Measurements from ENCODE around the gene CREB3L4.
"Not testable (repeated sequence)": the region's sequence is repeated elsewhere in the genome, so short reads cannot be mapped to it uniquely, and the experiment has no call there.

CREB3L4 gene

DNA sequence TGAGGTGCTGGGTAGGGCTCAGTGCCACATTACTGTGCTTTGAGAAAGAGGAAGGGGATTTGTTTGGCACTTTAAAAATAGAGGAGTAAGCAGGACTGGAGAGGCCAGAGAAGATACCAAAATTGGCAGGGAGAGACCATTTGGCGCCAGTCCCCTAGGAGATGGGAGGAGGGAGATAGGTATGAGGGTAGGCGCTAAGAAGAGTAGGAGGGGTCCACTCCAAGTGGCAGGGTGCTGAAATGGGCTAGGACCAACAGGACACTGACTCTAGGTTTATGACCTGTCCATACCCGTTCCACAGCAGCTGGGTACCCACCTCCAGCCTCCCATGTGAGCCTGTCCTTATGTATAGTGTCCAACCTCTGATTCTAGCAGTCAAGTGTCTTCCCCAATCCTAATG is 8.2 kb upstream of the CREB3L4 start:
- DNase-seq = no peak

DNA sequence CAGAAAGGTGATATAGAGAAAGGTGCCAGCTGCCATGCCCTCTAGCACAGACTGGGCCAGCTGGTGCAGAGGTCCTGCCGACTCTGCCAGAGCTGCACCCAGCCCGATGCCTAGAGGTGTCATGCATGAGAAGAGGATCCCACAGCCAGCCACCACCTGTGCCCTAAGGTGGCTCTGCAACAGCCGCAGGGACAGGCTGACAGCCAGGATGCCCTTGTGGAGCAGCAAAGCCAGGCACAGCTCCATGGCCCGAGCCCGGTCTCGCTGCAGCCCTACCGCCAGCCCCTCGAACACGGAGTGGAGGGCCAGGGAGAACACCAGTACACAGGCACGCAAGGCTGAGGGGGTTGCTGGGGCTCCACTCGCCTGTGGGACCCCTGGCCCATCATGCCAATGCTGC is 7.5 kb upstream of the CREB3L4 start:
- DNase-seq = no peak

DNA sequence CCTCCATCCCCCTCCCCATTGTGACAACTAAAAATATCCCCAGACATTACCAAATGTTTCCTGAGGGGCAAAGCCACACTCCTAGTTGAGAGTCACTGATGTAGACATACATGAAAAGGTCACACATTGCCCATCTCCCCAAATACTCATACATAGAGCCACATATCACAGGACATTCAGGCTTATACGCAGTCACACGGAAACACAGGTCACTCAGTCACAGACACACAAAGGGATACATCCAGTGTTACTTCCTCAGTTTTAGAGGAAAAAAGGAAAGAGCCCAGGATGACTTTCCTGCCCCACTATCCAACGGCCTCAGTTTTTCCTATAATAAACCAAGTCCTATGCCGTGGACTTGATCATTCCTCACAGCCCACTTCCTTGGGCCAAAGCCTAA is 6.3 kb upstream of the CREB3L4 start:
- DNase-seq = no peak

DNA sequence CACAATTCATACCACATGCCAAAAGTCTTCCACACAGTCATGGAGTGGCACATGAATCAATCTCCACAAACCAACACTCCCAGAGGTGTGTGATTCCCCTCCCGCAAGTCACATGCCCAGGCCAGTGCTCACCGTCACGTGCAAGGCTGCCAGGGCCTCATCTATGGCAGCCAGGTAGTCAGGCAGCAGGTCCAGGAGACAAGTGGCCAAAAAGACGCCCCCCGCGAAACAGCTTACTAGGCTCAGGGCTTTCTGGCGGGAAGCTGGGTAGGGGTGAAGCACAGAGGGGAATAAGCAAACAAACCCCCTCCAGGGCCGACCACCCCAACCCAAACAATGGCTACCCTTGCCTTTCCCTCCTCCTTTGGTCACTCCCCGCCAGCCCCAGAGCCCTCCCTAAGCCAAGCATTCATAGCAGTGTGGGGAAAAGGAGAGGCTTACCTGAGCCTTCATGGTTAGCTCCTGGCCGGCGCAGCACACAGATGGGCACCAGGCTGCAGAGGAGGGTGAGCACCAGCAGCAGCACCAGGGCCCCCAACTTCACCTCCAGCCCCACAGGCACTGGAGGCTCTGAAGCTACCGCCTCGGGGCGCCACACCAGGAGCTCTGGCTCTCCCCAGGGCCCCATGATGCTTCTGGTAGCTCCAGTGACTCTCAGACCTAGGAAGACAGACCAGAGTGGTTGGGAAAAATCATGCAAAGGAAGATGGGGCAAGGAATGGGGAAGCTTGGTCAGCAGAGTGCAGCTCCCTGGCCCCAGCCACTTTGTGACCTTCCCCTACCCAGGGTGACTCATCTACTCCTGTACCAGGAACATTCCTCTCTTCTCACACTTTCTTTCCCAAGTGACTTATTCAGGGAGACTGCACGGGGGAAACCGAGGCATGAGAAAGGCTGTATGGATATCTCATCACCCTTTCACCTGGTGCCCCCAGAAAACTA is 5.3 kb upstream of the CREB3L4 start:
- no peak for DNase-seq

DNA sequence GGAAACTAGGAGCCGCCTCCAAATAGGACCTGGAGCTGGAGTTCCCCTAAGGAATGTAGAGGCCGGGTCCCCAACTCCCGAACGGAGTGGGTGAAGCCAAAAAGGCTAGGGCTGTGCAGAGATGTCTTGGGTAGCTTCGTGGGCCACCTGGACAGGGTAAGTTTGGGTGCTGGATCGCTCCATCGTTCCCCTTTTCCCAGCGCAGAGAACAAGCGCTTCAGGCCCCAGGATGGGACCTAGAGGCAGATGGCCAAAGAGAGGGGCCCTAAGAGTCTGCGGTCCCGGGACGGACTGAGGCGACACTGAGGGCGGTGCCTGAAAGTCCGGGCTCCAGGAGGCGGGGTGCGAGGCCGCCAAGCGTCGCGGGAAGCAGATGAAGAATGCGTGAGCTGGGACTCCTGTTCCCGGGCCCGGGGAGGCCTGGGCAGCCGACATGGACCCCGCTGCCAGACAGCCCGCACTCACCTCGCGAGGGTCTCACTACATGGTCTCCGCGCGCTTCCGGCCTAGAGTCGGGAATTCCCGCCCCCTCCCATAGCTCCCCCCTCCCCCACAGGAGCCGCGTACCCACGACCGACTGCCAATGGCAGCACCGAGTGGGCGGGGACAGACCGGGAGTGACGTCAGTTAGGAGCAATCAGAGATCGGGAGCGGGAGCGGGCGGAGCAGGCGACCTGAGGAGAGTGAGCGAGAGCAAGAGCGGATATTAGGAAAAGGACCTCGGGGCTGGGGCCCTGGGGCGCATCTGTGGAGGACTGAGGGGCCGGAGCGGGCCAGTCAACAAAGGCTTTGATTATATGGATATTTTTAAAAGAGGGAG is 4.5 kb upstream of the CREB3L4 start, which contains the start of gene SLC39A1:
Gene SLC39A1 (minus strand): TSS at position 508 of the 820 bp plus-strand sequence. CDS start 822 bp downstream, outside the sequence.
- DNase-seq = peak; percentile 95

DNA sequence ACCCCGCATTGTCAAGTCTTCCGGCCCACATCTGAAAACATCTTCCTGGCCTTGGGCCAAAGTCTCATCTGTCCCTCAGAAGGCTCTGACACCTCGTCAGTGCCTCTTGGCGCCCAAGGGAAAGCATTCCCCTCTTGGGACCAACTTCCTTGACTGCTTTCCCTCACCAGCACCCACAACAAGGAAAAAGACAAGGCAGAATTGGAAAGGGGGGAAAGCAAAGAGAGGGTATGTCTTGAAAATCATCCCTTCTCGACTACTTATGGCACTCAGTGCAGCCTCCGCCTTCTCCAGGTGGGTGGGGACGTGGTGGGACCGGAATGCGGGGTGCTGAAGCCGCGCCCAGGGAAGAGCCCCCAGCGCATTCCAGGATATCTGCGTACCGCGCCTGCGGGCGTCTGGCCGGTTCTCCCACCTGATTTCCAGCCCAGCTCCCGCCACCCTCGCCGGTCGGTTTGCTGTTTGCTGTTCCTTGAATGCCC is 3.8 kb upstream of the CREB3L4 start:
- peak; percentile 11 for DNase-seq

DNA sequence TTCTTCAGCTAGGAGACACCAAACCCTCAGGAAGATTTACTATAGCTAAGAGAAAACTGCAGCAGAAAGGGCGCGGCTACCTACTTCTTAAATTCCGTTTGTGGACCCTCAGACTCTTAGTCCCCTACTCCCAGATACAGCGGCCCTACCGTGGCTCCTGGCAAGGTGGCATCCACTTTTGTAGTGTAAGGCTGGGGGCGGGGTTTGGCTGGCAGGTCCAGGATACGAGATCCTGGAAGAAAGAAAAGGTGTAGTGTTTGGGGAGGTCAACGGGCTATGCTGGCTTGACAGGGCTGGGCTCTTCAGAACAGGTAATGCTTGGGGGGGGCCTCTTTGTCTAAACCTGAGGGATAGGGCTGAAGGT is 280 bp downstream of the CREB3L4 start:
- DNase-seq = peak; percentile 40

DNA sequence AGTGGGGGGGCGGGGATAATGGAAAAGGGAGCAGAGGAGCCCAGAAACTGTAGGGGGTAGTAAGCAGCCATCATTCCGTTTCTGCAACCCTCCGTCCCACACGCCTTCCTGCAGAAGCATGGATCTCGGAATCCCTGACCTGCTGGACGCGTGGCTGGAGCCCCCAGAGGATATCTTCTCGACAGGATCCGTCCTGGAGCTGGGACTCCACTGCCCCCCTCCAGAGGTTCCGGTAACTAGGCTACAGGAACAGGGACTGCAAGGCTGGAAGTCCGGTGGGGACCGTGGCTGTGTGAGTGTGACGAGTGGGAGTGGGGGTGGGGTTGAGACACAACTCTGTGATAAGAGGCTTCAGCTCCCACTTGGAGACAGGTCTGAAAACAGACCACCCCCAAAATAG is 706 bp downstream of the CREB3L4 start:
- DNase-seq = no peak

DNA sequence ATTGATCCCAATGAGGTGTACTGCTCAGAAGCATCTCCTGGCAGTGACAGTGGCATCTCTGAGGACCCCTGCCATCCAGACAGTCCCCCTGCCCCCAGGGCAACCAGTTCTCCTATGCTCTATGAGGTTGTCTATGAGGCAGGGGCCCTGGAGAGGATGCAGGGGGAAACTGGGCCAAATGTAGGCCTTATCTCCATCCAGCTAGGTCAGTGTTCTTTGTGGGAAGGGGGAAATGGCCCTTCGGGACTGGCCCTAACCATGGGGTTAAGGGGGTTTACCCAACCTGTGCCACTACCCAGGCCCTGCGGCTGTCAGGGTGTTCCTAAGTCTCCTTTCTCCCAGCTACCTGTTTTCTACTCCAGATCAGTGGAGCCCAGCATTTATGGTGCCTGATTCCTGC is 1.3 kb downstream of the CREB3L4 start:
- no peak for DNase-seq

DNA sequence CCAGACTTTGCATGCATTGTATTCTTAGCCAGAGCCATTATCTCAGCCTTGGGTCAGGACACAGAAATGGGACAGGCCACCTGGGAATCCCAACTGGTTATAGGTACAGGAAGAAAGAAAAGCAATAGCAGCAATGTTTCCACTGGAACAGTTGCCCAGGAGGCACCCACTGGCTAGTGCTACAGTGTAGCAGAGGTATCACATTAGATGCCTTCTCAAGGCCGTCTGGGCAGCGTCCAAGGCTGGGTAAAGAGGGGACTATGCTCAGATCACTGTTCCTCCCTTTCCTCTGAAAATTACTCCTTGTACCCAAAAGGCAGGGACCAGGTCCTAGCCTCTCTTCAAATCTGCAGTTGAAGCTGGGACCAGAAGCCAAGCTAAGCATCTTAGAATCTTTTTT is 2.6 kb downstream of the CREB3L4 start:
- DNase-seq = no peak

DNA sequence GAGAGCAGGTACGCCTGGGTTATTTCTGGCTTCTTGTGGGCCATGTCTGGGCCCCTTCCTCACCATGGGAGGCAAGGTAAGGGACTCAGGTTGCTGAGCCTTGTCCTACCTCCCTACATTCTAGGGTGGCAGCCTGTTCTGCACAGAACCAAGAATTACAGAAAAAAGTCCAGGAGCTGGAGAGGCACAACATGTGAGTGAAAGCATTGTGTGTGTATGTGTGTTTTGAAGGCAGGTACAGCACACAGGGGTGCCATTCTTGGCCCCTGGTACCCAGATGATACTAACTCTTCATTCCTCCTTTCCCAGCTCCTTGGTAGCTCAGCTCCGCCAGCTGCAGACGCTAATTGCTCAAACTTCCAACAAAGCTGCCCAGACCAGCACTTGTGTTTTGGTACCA is 5.4 kb downstream of the CREB3L4 start:
- no peak for DNase-seq

DNA sequence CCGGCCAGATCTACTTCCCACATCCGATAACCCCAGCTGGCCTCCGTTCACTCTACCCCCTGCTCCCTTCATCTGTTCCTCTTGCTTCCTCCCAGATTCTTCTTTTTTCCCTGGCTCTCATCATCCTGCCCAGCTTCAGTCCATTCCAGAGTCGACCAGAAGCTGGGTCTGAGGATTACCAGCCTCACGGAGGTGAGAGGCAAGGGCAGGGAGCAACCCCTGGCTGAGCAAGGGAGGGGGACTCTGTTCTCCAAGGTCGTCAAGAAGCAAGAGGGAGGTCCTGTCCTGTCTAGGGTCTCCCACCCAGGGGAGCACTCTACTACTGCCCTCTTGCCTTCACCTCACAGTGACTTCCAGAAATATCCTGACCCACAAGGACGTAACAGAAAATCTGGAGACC is 5.8 kb downstream of the CREB3L4 start:
- DNase-seq = no peak

DNA sequence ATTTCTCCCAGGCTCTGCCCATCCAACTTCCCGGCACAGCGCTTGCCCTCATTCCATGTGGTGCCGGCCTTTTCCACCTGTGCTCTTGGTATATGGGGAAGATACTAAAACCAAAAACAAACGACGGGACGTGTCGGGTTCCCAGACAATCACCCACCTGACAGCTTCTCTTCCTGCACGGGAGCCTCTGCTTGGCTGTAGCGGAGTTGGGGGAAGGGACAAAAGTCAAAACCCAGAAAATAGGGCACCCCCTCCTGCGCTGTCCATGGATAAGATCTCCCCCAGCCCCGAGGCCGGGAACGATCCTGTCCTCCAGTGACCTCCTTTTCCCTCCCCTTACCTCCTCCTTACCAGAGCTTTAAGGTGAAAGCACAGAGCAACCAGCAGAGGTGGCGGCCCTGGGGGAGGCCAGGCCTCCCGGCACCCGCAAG is 9.1 kb downstream of the CREB3L4 start:
- no peak for DNase-seq

DNA sequence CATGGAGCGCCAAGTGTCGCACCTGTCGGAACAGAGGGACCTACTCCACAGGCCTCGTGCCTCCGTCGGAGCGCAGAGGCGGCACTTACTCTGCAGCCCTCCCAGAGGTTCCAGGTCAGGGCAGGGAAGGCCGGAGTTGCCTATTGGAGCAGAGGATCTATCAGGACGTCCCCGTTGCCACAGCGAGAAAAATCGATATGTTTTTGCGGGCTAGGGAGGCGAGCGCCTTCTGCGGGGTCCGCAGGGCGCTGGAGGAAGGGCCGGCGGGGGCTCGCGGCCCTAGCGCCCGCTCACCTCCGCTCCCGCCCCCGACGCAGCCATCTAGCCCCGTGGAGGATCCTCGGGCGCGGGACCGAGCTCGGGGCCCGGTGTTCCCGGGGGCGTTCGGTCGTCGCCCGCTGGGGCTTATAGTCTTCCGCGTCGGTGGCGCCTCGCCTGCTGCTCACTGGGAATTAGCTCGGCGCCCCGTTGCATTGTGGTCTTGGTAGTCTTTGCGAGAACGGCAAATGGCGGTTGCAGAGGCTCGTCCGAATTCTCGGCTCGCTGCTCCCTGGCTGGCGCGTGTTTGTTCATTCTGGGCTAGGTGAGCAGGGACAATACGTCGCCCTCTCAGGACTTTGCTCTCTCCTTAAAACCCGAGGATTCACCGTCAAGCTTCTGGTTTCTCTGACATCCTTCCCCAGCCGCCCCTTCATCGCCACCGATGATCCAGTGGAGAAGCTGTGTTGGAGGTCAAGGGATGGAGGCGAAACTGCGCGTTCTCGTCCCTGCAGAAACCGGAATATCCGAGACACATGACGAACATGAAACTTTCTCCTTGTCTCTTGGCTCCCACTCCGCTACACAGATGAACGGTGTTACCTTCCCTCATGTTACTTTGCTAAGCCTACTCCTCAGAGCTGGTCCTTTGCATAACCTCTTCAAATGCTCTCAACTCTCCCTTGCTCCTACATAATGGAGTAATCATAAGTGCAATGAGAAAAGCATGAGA is 9.8 kb downstream of the CREB3L4 start, which contains the start of gene JTB:
Gene JTB (minus strand): TSS at position 425 of the 991 bp plus-strand sequence. CDS start 422 bp downstream, at position 3.
- DNase-seq = peak; percentile 63

DNA sequence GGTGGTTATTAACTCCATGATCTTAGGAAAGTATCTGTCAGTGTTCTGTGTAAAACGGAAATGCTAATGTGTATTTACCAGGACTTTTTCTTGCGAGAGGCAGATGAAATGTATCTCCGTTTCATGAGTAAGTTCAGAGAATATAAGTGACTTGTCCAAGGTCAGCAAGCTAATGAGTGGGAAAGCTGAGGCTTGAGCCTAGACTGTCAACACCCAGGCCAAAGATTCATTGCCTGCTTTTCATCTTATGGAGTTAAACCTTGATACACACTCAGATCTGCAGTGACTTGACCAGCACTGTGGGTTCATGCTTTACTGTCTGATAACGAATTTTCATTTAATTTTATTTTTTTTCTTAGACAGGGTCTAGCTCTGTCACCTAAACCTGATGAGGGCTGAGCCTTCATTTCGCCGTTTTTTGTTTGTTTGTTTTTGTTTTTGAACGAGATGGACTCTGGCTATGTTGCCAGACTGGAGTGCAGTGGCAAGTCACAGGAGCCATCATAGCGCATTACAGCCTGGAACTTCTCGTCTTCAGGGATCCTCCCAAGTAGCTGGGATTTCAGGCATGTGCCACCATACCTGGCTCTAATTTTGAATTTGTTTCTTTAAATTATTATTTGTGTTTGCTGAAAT is 10.7 kb downstream of the CREB3L4 start:
- DNase-seq = no peak

DNA sequence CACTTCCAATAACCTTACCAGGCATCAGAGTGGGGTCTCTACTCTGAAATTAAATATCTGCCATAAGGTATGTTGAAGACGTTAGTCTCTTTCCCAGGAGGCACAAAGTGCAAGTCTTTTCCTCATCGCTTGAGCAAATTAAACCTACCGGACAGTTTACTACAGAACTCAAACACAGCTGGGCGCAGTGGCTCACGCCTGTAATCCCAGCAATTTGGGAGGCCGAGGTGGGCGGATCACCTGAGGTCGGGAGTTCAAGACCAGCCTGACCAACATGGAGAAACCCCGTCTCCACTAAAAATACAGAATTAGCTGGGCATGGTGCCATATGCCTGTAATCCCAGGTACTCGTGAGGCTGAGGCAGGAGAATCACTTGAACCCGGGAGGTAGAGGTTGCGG is 11.4 kb downstream of the CREB3L4 start:
- DNase-seq = not testable (repeated sequence)

DNA sequence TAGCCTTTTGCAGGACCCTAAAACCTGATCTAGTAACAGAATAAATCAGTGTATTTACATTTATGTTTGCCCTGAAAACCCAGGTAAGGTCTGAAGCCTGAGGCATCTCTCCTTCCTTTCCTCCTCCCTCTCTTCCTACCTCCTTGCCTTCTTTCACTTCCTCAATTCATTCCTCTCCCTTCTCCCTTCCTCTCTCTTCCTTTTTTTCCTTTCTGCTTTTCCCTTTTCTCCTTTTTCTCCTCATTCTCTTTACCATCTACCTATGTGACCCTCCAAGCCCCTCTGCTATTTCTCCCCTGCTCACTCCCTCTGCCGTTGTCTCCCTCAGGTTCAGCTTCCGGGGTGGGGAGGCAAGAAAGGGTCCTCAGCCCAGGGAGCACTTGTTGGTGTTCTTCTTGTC is 14.0 kb downstream of the CREB3L4 start:
- not testable (repeated sequence) for DNase-seq

DNA sequence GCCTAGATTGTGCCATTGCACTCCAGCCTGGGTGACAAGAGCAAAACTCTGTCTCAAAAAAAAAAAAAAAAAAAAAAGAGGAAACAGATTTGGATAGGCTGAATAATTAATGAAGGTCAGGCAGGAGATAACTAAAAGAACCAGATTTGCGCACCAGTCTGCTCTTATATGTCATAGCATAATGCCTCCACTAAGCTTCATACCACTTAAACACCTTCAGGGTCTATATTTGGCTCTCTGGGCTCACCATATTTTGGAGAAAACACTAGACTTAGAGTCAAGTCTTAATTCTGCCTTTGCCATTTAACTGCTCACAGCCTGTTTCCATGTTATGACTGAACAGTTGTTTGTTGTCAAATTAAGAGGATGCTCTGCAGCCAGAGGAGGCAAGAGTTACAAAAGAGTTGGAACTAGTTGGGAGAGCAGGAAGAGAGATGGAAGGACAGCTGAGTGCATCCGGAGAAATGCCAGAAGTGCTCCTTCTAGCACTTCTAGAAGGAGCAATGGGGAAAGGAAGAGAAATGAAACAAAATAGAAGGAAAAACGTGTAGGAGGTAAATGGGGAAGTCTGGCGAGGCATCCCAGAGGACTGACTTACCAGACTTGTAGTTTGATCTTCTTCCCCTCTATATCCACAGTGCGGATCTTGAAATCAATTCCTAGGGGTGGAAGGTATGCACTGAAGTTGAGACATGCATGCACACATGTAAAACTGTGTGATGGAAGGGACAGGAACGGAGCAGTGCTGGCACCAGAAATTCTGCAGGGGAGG is 16.6 kb downstream of the CREB3L4 start:
- DNase-seq = no peak

DNA sequence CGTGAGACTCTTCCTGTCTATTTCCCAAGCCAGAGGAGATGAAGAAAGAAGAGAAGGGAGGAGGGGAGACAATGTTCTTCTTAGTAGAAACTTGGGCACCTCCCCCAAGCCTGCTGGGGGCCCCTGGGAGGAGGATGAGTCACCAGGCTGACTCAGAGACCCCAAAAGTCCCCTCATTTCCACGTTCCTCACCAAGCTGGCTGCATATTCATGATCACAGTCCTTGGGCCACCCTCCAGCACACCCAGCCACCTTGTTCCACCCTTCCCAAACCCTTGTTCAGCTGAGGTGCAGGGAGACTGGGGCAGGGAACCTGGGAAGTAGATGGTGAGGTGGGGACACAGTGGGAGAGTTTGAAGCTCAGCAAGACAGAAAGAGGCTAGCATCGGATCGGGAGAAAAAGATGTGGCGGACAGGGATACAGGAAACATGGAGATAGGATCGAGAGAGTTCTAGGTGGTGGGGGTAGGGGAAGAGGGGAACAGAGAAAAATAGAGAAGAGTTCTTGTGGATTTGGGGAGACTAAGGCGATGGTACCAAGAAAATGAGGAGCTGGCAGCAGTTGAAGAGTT is 17.7 kb downstream of the CREB3L4 start:
- no peak for DNase-seq

DNA sequence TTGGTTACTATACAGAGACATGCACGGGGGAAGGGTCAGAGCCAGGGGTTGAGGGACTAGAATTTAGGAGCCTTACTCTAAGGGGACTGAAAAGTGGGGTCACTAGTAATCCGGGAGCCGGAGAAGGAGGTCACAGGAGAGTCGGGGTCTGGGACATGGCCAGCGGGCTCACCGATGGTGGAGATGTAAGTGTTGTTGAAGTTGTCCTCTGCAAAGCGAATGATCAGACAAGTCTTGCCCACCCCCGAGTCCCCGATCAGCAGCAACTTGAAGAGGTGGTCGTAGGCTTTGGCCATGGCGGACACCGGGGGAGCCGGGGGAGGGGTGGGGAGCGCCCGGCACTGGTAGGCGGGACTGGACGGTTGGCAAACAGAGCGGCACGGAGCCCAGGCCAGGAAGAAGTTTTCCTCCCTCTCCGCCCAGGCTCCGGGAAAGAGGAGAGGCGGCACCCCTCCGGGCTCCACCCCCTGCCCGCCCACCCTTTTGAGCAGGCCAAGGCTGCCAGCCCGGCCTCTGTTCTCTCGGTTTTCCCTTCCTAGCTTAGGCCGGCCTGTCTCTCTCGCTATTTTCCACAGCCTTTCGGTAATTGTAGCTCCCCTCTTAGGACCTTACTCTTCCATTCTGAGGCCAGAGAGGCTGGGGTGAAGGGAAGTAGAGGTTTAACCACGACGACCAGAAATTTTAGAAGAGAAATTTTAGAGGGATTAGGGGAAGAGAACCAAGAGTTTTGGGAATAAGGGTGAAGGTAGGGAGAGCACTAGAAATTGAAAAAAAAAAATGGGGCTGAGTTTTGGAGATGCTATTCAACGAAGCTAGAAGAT is 18.4 kb downstream of the CREB3L4 start, which contains the start of gene RAB13:
Gene RAB13 (minus strand): TSS at position 399 of the 821 bp plus-strand sequence. CDS start 103 bp downstream, at position 296.
- DNase-seq = peak; percentile 67

Measured in NCI-H1436 (cell line).